ENCODE results near the gene DTX4. TPM values are rescaled to one million over a fixed set of nuclear protein-coding genes. Genes with fewer than 3 reads are reported as not detected.
A peak's percentile ranks its signal among the peaks of the same experiment; 100 is the strongest.

The DTX4 gene
- total RNA-seq, 4 donors from 2014 or later: 0.15 to 0.91 (median 0.47) TPM

GRCh38 chr11:59225017-59225416 is 53.1 kb downstream of the DTX4 start:
- DNase-seq (no peak), ATAC-seq (no peak)
- H3K36me3 ChIP-seq: no peaks in the 10 kb centered on the region
- H3K27me3 ChIP-seq: no peaks in the 10 kb centered on the region
- in situ Hi-C loops (cut with MboI; ENCODE audit: low sequenced_read_pairs in 4 of 4): no loop called here
- TF ChIP-seq POLR2A (IDR thresholded peaks at IDR 0.05) (no peak), CTCF (IDR thresholded peaks at IDR 0.05 in 4 of 5, conservative IDR thresholded peaks at IDR 0.05 in 1 of 5) (no peak)
- H3K4me1 ChIP-seq: peaks cover 0 to 7% of the 10 kb centered on the region in 2 donors
- intact Hi-C loops (cut with DNase I; ENCODE audit: low total_unique reads): no loop called here
- peak overlapping the region; percentile 39 to 61 (median 46) for H3K27ac ChIP-seq
- H3K4me3 ChIP-seq: no peak overlapping the region
- no peaks in the 10 kb centered on the region for H3K9me3 ChIP-seq

- Histone ChIP-seq H3K9me3 (no peaks in the 10 kb centered on the region), H3K27me3 (no peaks in the 10 kb centered on the region), H3K27ac (no peak overlapping the region), H3K4me3 (no peak overlapping the region), H3K4me1 (peaks cover 0 to 7% of the 10 kb centered on the region in 2 donors), H3K36me3 (no peaks in the 10 kb centered on the region)
- ATAC-seq (no peak), DNase-seq (no peak)
- in situ Hi-C loops (cut with MboI; ENCODE audit: low sequenced_read_pairs in 4 of 4): no loop called here
- no peak for TF ChIP-seq POLR2A (IDR thresholded peaks at IDR 0.05)
- TF ChIP-seq CTCF (IDR thresholded peaks at IDR 0.05 in 4 of 5, conservative IDR thresholded peaks at IDR 0.05 in 1 of 5): no peak
- intact Hi-C loops (cut with DNase I; ENCODE audit: low total_unique reads): no loop called here
These were observed 54.5 kb downstream of the DTX4 start for GRCh38 chr11:59226396-59226795.

GRCh38 chr11:59240322-59240721 is 68.4 kb downstream of the DTX4 start:
- TF ChIP-seq POLR2A (IDR thresholded peaks at IDR 0.05): no peak
- no peak for TF ChIP-seq CTCF (IDR thresholded peaks at IDR 0.05 in 4 of 5, conservative IDR thresholded peaks at IDR 0.05 in 1 of 5)
- no peaks in the 10 kb centered on the region for H3K9me3 ChIP-seq
- DNase-seq (no peak), ATAC-seq (no peak)
- no peak overlapping the region for H3K4me3 ChIP-seq
- no peaks in the 10 kb centered on the region for H3K4me1 ChIP-seq
- no peaks in the 10 kb centered on the region for H3K27me3 ChIP-seq
- intact Hi-C loops (cut with DNase I; ENCODE audit: low total_unique reads): no loop called here
- no peaks in the 10 kb centered on the region for H3K36me3 ChIP-seq
- in situ Hi-C loops (cut with MboI; ENCODE audit: low sequenced_read_pairs in 4 of 4): no loop called here
- H3K27ac ChIP-seq: no peak overlapping the region

- Histone ChIP-seq H3K27me3 (no peaks in the 10 kb centered on the region), H3K27ac (no peak overlapping the region), H3K9me3 (no peaks in the 10 kb centered on the region), H3K36me3 (no peaks in the 10 kb centered on the region), H3K4me1 (peaks cover 0 to 6% of the 10 kb centered on the region in 2 donors), H3K4me3 (no peak overlapping the region)
- intact Hi-C loops (cut with DNase I; ENCODE audit: low total_unique reads): no loop called here
- no peak for DNase-seq
- TF ChIP-seq CTCF (IDR thresholded peaks at IDR 0.05 in 4 of 5, conservative IDR thresholded peaks at IDR 0.05 in 1 of 5): no peak
- TF ChIP-seq POLR2A (IDR thresholded peaks at IDR 0.05): no peak
- ATAC-seq: no peak
- in situ Hi-C loops (cut with MboI; ENCODE audit: low sequenced_read_pairs in 4 of 4): no loop called here
These were observed 71.7 kb downstream of the DTX4 start for GRCh38 chr11:59243633-59244032.
